Progenitor cell of endocrine pancreas (in vitro differentiated cells): ENCODE data around the gene CPT1A. TPM values are rescaled to one million over a fixed set of nuclear protein-coding genes. Genes with fewer than 3 reads are reported as not detected.
"Not testable (repeated sequence)": the region's sequence is repeated elsewhere in the genome, so short reads cannot be mapped to it uniquely, and the experiment has no call there.

Experiments used
- DNase-seq: peaks from one replicate; pipeline ENCODE4 v3.0.0; 2021; ENCODE audit warnings: low spot score; ENCODE audit not compliant: unreplicated experiment
- H3K27ac Mint-ChIP-seq: 2 replicates; pipeline ENCODE4 v1.8.0; 2021; ENCODE audit warnings: mild to moderate bottlenecking, moderate library complexity, mixed read lengths
- H3K27me3 Mint-ChIP-seq: 2 replicates; pipeline ENCODE4 v1.8.0; 2021; ENCODE audit warnings: mixed read lengths
- H3K36me3 Mint-ChIP-seq: 2 replicates; pipeline ENCODE4 v1.8.0; 2022; ENCODE audit warnings: mixed read lengths; ENCODE audit not compliant: insufficient read depth
- H3K4me1 Mint-ChIP-seq: 2 replicates; pipeline ENCODE4 v1.8.0; 2021; ENCODE audit warnings: low read depth, mixed read lengths
- H3K4me3 Mint-ChIP-seq: 2 replicates; pipeline ENCODE4 v1.8.0; 2021; ENCODE audit warnings: low read depth, mild to moderate bottlenecking, moderate library complexity, mixed read lengths
- H3K9me3 Mint-ChIP-seq: 2 replicates; pipeline ENCODE4 v1.8.0; 2021; ENCODE audit warnings: low read depth, mixed read lengths
- total RNA-seq: library from RNA; stranded (reverse); gene quantifications from 2 replicates; pipeline ENCODE4 v1.2.1, GENCODE V29; 2021
- TF ChIP-seq, protein P1 (sequence below): fragments of 200-600 bp; sonication (generic); IDR thresholded peaks from one replicate; pipeline ENCODE4 v1.5.0; 2021; ENCODE audit warnings: antibody characterized with exemption, mild to moderate bottlenecking; ENCODE audit not compliant: unreplicated experiment

Gene CPT1A
- total RNA-seq, 1 donor from 2014 or later, result 5.7 TPM

DNA sequence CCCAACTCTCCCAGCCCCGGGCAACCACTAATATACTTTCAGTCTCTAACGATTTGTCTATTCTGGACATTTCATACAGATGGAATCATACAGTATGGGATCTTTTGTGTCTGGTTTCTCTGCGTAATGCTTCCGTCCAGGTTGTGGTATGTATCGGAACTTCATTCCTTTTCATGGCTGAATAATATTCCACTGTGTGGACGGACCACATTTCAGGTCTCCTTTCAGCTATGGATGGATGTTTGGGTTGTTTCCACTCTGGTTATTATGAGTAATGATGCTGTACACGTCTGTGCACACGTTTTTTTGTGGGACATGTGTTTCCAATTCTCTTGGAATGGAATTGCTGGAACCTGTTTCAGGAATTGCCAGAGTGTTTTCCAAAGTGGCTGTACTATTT is 17.4 kb upstream of the CPT1A start:
- Mint-ChIP-seq H3K27ac (no peak overlapping the region), H3K4me1 (no peaks in the 10 kb centered on the region), H3K4me3 (no peak overlapping the region), H3K27me3 (peaks cover 12% of the 10 kb centered on the region), H3K9me3 (peaks cover 8% of the 10 kb centered on the region), H3K36me3 (peaks cover 5% of the 10 kb centered on the region)
- TF ChIP-seq, protein P1, sequence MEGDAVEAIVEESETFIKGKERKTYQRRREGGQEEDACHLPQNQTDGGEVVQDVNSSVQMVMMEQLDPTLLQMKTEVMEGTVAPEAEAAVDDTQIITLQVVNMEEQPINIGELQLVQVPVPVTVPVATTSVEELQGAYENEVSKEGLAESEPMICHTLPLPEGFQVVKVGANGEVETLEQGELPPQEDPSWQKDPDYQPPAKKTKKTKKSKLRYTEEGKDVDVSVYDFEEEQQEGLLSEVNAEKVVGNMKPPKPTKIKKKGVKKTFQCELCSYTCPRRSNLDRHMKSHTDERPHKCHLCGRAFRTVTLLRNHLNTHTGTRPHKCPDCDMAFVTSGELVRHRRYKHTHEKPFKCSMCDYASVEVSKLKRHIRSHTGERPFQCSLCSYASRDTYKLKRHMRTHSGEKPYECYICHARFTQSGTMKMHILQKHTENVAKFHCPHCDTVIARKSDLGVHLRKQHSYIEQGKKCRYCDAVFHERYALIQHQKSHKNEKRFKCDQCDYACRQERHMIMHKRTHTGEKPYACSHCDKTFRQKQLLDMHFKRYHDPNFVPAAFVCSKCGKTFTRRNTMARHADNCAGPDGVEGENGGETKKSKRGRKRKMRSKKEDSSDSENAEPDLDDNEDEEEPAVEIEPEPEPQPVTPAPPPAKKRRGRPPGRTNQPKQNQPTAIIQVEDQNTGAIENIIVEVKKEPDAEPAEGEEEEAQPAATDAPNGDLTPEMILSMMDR, result no peak
- DNase-seq, result no peak

DNA sequence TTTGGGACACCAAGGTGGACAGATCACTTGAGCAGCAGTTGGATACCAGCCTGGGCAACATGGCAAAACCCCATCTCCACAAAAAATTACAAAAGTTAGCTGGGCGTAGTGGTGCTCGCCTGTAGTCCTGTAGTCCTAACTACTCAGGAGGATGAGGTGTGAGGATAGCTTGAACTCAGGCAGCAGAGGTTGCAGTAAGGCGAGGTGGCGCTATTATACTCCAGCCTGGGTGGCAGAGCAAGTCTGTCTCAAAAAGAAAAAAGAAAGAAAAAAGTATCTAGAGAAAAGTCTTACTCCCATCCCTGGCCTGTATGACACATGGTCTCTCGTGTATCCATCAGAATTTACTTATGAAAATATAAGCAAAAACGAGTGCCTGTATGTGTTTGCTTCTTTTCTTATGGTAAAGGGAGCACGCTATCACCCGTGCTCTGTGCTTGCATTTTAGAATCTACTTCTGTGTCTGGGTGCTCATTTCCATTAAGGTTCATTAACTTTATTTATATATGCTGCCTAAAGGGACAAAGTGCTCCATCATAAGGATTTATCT is 15.4 kb upstream of the CPT1A start:
- H3K36me3 Mint-ChIP-seq, result no peaks in the 10 kb centered on the region
- TF ChIP-seq, protein P1, result no peak
- peaks cover 26% of the 10 kb centered on the region for H3K27me3 Mint-ChIP-seq
- no peak overlapping the region for H3K4me3 Mint-ChIP-seq
- H3K27ac Mint-ChIP-seq, result no peak overlapping the region
- H3K9me3 Mint-ChIP-seq, result peaks cover 3% of the 10 kb centered on the region
- DNase-seq, result no peak
- no peaks in the 10 kb centered on the region for H3K4me1 Mint-ChIP-seq

DNA sequence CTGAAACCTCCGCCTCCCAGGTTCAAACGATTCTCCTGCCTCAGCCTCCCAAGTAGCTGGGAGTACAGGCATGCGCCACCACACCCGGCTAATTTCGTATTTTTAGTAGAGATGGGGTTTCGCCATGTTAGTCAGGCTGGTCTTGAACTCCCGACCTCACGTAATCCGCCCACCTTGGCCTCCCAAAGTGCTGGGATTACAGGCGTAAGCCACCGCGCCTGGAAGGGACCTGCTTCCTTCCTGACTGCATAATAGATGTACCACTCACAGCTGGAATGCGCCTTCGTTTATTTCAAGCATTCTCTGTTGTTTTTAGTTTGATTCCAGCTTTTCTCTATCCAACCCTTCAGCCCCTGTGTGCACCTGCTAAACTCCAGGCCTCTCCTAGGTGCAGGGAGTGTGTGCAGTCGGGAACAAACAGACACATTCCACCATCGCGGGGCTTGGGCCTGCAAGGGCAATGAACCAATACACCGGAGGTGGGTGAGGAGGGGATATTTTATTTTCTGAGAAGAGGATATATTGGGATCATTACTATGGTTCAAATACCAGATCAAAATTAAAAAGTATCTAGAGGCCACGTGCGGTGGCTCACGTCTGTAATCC is 14.8 kb upstream of the CPT1A start:
- not testable (repeated sequence) for H3K9me3 Mint-ChIP-seq, H3K4me3 Mint-ChIP-seq, H3K4me1 Mint-ChIP-seq, DNase-seq, H3K36me3 Mint-ChIP-seq, H3K27ac Mint-ChIP-seq
- H3K27me3 Mint-ChIP-seq, result peaks cover 29% of the 10 kb centered on the region

DNA sequence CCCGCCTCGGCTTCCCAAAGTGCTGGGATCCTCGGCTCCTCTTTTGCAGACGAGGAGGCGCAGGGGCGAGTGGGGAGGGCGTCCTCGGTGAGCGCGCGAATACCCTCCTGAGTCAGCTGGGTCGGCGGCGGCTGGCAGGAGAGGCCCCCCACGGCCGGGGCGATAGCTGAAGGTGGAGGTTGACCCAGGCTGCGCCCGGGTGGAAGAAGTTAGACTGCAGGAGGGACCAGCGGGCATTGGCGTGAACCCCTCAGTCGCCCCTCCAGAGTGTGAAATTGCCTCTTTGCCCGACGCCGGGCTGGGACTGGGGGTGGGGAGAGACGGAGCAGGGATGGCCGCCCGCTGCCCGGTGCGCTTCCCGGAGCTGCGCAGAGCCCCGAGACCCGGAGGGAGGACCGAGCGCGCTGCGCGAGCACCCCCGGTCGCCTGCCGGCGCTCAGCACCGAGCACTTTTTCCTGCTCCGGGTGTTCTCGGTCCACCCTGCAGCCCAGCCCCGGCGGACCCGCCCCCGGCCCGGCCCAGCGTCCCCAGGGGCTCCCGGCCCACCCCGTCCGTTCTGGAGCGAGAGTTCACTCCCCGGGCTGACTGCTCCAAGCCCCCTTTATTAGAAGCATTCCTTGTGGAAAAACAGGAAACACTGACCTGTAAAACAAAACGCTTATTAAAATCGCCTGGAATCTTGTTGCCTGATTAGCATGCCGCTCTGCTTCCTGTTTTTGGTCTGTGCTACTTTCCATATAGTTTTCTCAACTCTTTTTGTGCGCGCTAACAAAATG is 13.7 kb upstream of the CPT1A start:
- TF ChIP-seq, protein P1, result peak; percentile 22
- Mint-ChIP-seq H3K4me1 (no peaks in the 10 kb centered on the region), H3K36me3 (no peaks in the 10 kb centered on the region), H3K27ac (no peak overlapping the region), H3K4me3 (peak overlapping the region; percentile 59), H3K9me3 (peaks cover 3% of the 10 kb centered on the region), H3K27me3 (peaks cover 29% of the 10 kb centered on the region)
- DNase-seq, result peak; percentile 22

DNA sequence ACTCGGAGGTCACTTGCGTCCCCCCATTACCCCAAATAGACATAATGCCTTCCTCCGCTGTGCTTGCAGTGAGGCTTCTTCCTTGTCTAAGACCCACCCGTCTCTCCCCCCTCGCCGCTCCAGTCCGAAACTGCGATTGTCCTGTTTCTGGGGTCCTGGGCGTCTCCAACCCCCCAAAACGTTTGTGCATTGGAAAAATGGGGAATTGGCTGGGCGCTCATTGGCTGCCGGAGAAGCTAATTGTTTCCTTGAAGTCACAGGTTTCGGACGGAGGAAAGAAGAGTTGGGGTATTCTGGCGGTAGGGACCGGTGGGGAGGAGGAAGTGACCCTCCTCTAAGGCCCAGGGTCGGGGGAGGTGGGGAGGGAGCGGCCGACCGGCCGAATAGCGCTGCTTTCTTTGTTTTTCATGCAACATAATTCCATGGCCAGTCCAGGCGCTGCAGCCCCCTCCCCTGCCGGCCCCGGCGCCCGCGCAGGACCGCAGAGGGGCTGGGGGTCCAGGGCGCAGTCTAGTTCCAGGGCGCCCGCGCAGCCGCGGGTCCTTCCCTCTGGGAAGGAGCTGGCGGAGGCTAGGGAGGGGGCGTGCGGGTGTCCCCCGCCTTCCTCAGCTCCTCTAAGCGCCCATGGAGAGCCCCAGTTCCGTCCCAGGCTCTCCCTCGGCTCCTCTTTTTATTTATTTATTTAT is 12.7 kb upstream of the CPT1A start:
- DNase-seq, result no peak
- H3K27ac Mint-ChIP-seq, result no peak overlapping the region
- peaks cover 3% of the 10 kb centered on the region for H3K9me3 Mint-ChIP-seq
- H3K4me3 Mint-ChIP-seq, result peak overlapping the region; percentile 35
- TF ChIP-seq, protein P1, result no peak
- peaks cover 29% of the 10 kb centered on the region for H3K27me3 Mint-ChIP-seq
- no peaks in the 10 kb centered on the region for H3K36me3 Mint-ChIP-seq
- no peaks in the 10 kb centered on the region for H3K4me1 Mint-ChIP-seq
